AG08395 (cell line): ENCODE results near the gene APBB1IP.
"Not testable (repeated sequence)": the region's sequence is repeated elsewhere in the genome, so short reads cannot be mapped to it uniquely, and the experiment has no call there.

ENCODE experiments used
- DNase-seq: peaks from one replicate; pipeline ENCODE4 v3.0.0; 2012; ENCODE audit warnings: mixed read lengths, low spot score

Gene APBB1IP

DNA sequence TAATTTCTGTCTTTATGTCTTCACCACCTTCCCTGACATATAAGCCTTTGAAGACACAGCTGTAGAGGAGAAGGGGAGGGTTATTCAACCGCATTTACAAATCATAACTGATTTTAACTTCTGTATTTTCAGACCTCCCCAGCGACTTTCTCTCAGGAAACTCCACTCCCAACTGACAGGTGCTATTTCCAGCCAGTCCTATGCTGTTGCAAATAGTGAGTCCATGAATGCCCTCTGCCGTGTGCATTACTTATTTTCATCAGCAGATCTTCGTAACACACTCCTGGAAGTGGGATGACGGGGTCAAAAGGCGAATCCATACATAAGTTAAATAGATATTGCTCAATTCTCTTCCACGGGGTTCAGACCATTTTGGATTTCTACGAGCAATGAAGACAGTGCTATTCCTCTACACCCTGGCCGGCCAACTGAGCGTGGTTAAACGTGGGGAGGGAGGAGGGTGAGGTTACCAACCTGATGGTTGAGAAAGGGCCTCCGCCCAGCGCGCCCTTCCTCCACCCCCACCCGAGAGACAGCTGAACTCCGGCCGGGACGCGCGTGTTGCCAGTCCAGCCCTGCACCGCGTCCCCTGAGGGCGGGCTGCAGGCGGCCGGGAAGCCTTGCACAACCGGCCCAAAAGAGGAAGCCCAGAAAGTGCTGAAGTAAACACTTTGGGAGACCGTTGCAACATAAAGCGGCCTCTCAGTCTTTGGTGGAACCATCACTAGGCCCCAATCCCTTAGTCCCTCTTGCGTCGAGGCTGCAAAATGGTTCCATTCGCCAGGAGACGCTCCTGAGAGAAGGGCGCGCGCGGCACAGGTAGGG, at the start of gene APBB1IP:
Gene APBB1IP, plus strand, starts transcription at position 705 of the 825 bp plus-strand sequence. CDS start 53,986 bp downstream, outside the sequence.
- DNase-seq, result no peak

- DNase-seq, result no peak
Measured at GRCh38 chr10:26389533-26389932, 48.6 kb upstream of the APBB1IP start.

DNA sequence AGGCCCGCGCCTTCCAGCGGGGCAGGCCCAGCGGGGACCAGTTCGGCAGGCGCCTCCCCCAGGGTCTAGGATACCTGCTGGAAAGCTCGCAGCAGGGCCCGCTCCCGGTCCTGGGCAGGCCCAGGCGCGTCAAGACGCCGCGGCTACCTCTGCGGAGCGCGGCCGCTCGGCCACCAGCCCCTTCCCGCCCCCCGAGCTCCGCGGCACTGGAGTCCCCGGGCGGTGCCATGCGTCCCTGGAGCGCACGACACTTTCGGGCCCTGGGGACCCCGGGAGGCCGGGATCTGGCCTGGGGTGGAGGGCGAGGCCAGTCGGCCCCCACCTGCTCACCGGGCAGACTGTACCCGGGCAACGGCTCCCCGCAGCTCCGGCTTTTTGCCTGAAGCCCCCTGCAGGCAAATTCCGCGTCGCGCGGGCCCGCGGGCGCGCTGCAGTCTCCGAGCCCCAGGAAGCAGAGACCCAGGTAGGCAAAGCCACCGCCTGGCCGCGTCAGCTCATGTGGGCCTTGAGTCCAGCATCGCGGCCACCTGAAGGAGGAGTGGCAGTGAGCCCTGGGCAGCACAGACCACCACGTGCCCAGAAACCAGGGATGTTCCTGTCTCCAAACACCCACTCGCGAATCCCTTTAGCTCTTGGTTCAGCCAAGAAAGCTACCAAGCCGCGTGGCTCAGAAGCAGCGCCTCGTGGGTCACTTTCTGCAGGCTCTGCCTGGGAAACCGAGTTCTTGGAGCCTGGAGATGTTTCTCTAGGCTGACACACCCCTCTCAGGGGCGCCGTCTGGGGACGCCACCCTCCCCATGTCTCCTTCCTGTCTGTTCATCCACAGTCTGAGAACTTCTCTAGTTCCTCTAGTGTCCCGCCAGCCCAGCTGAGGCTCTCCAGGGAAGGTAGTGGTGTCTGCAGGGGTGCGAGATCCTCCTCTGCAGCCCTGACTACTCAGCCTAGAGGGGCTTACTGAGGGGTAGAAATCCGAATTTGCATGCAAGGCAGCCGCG, 46.1 kb upstream of the APBB1IP start:
- no peak for DNase-seq

DNA sequence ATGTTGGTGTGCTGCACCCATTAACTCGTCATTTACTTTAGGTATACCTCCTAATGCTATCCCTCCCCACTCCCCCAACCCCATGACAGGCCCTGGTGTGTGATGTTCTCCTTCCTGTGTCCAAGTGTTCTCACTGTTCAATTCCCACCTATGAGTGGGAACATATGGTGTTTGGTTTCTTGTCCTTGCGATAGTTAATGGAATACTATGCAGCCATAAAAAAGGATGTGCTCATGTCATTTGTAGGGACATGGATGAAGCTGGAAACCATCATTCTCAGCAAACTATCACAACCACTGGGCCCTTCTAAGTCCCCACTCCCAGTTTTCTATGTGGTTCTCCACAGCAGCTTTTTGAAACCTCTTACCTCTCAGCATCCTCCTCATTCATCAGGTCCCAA, 39.8 kb upstream of the APBB1IP start:
- not testable (repeated sequence) for DNase-seq

- peak; percentile 4 for DNase-seq
Measured at GRCh38 chr10:26407406-26407969, 30.7 kb upstream of the APBB1IP start.

GRCh38 chr10:26408858-26409494, 29.2 kb upstream of the APBB1IP start:
- DNase-seq, result no peak

DNA sequence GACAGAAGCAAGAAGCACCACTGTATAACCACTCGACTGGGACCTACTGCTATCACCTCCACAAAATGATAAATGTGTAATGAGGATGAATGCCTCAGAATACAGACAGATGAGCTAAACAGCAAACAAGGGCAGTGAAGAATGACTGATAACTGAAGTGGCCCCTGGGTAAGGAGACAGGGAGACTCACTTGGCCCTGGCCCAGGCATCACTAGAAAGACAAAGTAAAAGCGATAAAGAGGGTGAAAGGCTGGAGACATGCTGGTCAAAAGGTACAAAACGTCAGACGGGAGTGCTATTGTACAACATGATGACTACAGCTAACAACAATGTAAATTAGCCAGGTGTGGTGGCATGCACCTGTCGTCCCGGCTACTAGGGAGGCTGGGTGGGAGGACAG, 27.8 kb upstream of the APBB1IP start:
- no peak for DNase-seq

DNA sequence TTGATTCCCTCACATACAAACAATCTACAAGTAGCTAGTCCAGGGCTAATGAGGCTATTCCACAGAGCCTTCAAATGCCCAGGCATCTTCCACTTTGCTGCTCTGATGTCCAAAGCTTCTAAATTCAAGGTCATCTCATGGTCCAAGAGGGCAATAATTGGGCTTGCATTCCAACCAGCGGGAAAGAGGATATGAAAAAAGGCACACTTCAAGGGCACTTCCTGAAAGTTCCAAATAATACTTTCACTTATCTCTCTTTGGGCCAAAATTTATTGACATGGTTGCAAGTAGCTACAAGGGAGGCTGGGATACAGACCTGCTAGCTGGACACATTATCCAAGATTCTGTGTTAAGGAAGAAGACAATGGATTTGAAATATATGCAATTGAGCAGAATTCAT, 25.2 kb upstream of the APBB1IP start:
- no peak for DNase-seq

- no peak for DNase-seq
Measured at GRCh38 chr10:26413375-26413774, 24.8 kb upstream of the APBB1IP start.

- no peak for DNase-seq
Measured at GRCh38 chr10:26417136-26417535, 21.0 kb upstream of the APBB1IP start.

- DNase-seq, result no peak
Measured at GRCh38 chr10:26422977-26423376, 15.2 kb upstream of the APBB1IP start.

- DNase-seq, result no peak
Measured at GRCh38 chr10:26423722-26424121, 14.4 kb upstream of the APBB1IP start.

GRCh38 chr10:26430641-26431163, 7.4 kb upstream of the APBB1IP start:
- no peak for DNase-seq

DNA sequence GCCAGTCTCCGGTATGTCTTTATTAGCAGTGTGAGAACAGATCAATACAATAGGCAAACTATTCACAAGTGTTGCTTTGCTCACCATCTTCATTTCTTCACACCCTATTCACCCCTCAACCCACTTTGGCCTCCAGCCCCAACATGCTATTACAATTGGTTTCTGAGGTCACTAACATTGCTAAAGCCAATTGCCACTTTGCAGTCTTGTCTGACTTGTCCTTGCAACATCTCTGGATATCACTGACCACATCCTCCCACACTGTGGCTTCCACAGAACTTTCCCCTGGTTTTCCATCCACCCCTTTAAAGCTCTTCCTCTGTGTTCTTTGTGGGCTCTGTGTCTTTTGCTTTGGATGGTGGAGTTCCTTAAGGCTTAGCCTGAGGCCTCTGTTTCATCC, 5.2 kb upstream of the APBB1IP start:
- DNase-seq, result no peak

DNA sequence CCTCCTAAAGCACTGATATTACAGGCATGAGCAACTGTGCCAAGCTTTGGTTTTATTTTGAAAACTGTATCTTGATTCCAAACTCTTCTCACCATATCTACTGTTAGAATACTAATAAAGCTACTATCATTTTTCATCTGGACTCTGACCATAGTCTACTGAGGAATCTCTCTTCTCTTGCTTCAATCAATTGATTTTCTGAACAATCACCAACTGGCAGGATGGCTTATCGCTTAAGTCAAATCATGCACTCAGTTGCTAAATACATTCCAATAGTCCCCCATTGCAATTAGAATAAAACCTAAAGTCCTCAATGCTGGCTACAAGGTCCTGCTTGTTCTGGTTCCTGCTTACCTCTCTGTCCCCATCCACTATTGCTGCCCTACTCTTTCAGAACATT, 2.3 kb upstream of the APBB1IP start:
- DNase-seq, result no peak

GRCh38 chr10:26436848-26437247, 1.3 kb upstream of the APBB1IP start:
- no peak for DNase-seq

- no peak for DNase-seq
Measured at GRCh38 chr10:26438534-26439341, 597 bp downstream of the APBB1IP start.

DNA sequence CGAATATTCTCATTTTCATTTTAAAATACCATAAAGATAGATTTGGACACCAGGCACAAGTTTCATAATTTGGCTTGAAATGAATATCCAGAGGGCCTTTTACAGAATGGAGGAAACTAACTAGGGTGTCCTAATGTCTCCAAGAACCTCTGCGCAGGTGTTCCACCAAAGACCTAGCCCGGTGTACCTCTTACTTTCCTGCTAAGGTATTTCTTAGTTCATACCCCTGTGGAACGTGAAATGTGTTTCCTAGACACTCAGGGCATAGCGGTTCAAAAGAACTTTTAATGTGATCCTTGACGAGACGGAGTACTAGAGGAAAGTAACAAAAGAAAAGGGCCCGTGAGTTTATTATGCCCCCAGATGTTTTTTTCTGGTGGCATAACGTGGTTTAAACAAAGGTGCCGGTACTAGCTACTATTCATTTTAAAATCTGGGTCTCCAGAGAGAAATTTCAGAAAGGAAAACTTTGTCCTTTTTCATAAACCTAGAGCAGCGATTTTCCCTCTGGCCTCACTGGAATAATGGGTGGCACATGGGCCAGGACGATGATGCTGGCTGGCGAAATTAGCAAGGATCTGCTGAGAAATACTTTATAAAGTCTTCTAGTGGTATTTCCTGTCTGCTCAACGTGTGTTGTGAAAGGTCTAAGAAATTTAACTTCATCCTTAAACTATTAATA, 1.4 kb downstream of the APBB1IP start:
- DNase-seq, result no peak

GRCh38 chr10:26440088-26440470, 1.9 kb downstream of the APBB1IP start:
- no peak for DNase-seq

DNA sequence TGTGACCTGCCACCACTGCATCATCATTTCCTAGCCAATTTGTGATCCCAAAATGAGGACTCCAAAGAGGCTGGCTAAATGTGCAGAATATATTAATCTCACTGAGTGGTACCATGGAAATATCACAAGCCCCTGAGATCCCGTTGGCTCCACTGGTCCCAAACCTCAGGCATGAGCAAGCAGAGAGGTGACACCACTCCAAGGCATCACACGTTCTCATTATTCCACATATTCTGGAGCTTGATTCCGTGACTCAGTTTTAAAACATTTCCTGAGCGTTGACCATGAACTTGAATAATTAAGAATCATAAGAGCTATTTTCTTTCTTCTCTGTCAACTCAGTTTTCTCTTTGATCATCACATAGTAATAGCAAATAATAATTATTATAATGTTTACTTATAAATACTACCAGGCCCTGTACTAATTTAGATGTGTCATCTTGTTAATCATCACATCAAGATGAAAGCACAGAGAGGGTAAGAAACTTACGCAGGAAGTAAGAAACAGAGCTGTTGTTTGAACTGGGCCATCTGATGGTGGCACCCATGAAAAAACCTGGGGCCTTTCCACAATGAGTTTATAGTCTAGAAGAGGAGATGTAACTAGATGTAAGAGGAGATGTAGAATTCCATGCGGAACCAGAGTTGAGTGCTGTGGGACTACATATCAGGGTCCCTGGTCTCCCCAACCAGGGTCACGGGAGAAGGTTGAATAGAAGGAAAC, 3.5 kb downstream of the APBB1IP start:
- DNase-seq, result no peak
